A375 (cell line): ENCODE results near the gene POTEG. TPM values are rescaled to one million over a fixed set of nuclear protein-coding genes. Genes with fewer than 3 reads are reported as not detected.

Experiments
- small RNA-seq: library from RNA; depleted of rRNA; stranded (forward); fragments of <200 nt; gene quantifications from one replicate; pipeline ENCODE3, GENCODE V24; 2014
- total RNA-seq: library from RNA; depleted of rRNA; stranded (reverse); fragments of >200 nt; shearing (Covaris generic); gene quantifications from 2 replicates; pipeline ENCODE4 v1.2.3, GENCODE V29; 2014; rRNA removed

Gene POTEG
- total RNA-seq = 13.0 and 20.4 TPM in 2 replicates

GRCh38 chr14:19434241-19434640 is at the start of gene POTEG:
Gene POTEG, minus strand, starts transcription at chr14:19434341. Its CDS starts 52 bp downstream, at chr14:19434289.

Small RNAs within 50 kb of the gene (small RNA-seq; reads per million reads assigned to genes)
- gene RNU6-1268P = not detected
